Measurements from ENCODE around the gene ARHGEF38.
A peak's percentile ranks its signal among the peaks of the same experiment; 100 is the strongest.

ARHGEF38 gene

DNA sequence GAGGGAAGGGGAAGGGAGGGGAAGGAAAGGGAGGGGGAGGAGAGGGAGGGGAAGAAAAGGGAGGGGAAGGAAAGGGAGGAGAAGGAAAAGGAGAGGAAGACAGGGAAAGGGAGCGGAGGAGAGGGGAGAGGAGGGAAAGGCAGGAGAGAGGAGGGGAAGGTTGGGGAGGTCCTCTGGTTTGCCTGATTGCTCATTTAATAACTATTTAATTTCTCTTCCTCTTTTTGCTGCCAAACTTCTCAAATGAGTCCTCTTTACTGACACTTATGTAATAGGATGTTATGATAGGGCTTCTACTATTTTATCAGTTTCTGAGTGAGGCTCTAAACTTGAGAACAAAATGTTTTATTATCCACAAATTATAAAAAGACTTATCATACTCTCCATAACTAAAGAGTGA, 43.1 kb upstream of the ARHGEF38 start:
- Histone ChIP-seq H3K23ac (ENCODE audit: low read length in 2 of 2) (no peak overlapping the region), H4K8ac (ENCODE audit: low read length) (no peak overlapping the region), H4K91ac (ENCODE audit: low read length) (no peak overlapping the region), H3K36me3 (ENCODE audit: control insufficient read depth in 1 of 2, insufficient read depth in 2 of 2, low read depth in 1 of 2, low read length in 2 of 2) (no peaks in the 10 kb centered on the region), H3K27ac (ENCODE audit: low read length, poor library complexity, severe bottlenecking) (no peak overlapping the region), H2AFZ (ENCODE audit: low read depth, low read length) (no peak overlapping the region), H2BK120ac (ENCODE audit: low read depth, low read length) (no peak overlapping the region), H3K27me3 (ENCODE audit: control insufficient read depth in 1 of 2, insufficient read depth in 1 of 2, low read length in 2 of 2) (no peaks in the 10 kb centered on the region), H3K9ac (ENCODE audit: low read length) (no peak overlapping the region), H3K4me1 (ENCODE audit: control insufficient read depth, insufficient read depth, low read depth, low read length) (no peaks in the 10 kb centered on the region), H2AK5ac (ENCODE audit: low read length, severe bottlenecking) (no peak overlapping the region), H2BK5ac (ENCODE audit: low read depth, low read length, poor library complexity, severe bottlenecking) (no peak overlapping the region), H3K9me3 (ENCODE audit: control insufficient read depth, low read length) (no peaks in the 10 kb centered on the region), H3K4ac (ENCODE audit: low read depth in 1 of 2, low read length in 2 of 2) (no peak overlapping the region), H3K14ac (ENCODE audit: low read length in 2 of 2) (no peak overlapping the region), H3K4me2 (ENCODE audit: low read length, poor library complexity, severe bottlenecking) (no peak overlapping the region), H3K18ac (ENCODE audit: low read depth in 1 of 2, low read length in 2 of 2) (no peak overlapping the region), H3K4me3 (ENCODE audit: insufficient read depth in 1 of 2, low read depth in 1 of 2, low read length in 2 of 2) (no peak overlapping the region), H2BK15ac (ENCODE audit: low read depth, poor library complexity, severe bottlenecking) (no peak overlapping the region), H3K79me1 (replicated peaks; ENCODE audit: low read length, poor library complexity, severe bottlenecking) (no peaks in the 10 kb centered on the region), H2BK12ac (ENCODE audit: low read length in 2 of 2) (no peak overlapping the region)
- WGBS, result 100% methylated on average over 1 of the region's 1 CpG
- DNase-seq, result no peak

DNA sequence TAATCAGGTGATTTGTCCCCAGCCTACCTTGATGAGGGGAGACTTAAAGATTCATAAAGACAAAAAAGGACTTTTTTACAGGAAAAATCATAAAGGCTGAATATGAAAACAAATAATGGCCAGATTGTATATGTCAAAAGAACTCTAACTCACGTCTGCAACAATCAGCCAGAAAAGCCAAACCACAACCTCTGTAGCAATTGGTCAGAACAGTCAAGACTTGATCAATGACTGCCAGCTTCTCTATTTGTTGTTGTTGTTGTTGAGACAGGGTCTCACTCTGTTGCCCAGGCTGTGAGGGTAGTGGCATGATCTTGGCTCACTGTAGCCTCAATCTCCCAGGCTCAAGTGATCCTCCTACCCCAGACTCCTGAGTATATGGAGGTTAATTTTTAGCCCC, 42.7 kb upstream of the ARHGEF38 start:
- H2BK120ac ChIP-seq (ENCODE audit: low read depth, low read length), result no peak overlapping the region
- no peak overlapping the region for H4K8ac ChIP-seq (ENCODE audit: low read length)
- no peak overlapping the region for H3K23ac ChIP-seq (ENCODE audit: low read length in 2 of 2)
- no peak overlapping the region for H2BK15ac ChIP-seq (ENCODE audit: low read depth, poor library complexity, severe bottlenecking)
- no peak overlapping the region for H3K14ac ChIP-seq (ENCODE audit: low read length in 2 of 2)
- no peak overlapping the region for H2AK5ac ChIP-seq (ENCODE audit: low read length, severe bottlenecking)
- H3K4ac ChIP-seq (ENCODE audit: low read depth in 1 of 2, low read length in 2 of 2), result no peak overlapping the region
- no peak overlapping the region for H2AFZ ChIP-seq (ENCODE audit: low read depth, low read length)
- no peaks in the 10 kb centered on the region for H3K9me3 ChIP-seq (ENCODE audit: control insufficient read depth, low read length)
- H3K4me2 ChIP-seq (ENCODE audit: low read length, poor library complexity, severe bottlenecking), result no peak overlapping the region
- H2BK5ac ChIP-seq (ENCODE audit: low read depth, low read length, poor library complexity, severe bottlenecking), result no peak overlapping the region
- no peak overlapping the region for H2BK12ac ChIP-seq (ENCODE audit: low read length in 2 of 2)
- no peak for DNase-seq
- no peak overlapping the region for H3K18ac ChIP-seq (ENCODE audit: low read depth in 1 of 2, low read length in 2 of 2)
- no peaks in the 10 kb centered on the region for H3K36me3 ChIP-seq (ENCODE audit: control insufficient read depth in 1 of 2, insufficient read depth in 2 of 2, low read depth in 1 of 2, low read length in 2 of 2)
- H3K9ac ChIP-seq (ENCODE audit: low read length), result no peak overlapping the region
- WGBS, result no CpG with 5 or more reads among the region's 1 CpG
- H4K91ac ChIP-seq (ENCODE audit: low read length), result no peak overlapping the region
- H3K79me1 ChIP-seq (replicated peaks; ENCODE audit: low read length, poor library complexity, severe bottlenecking), result no peaks in the 10 kb centered on the region
- H3K4me1 ChIP-seq (ENCODE audit: control insufficient read depth, insufficient read depth, low read depth, low read length), result no peaks in the 10 kb centered on the region
- no peak overlapping the region for H3K4me3 ChIP-seq (ENCODE audit: insufficient read depth in 1 of 2, low read depth in 1 of 2, low read length in 2 of 2)
- no peak overlapping the region for H3K27ac ChIP-seq (ENCODE audit: low read length, poor library complexity, severe bottlenecking)
- no peaks in the 10 kb centered on the region for H3K27me3 ChIP-seq (ENCODE audit: control insufficient read depth in 1 of 2, insufficient read depth in 1 of 2, low read length in 2 of 2)

DNA sequence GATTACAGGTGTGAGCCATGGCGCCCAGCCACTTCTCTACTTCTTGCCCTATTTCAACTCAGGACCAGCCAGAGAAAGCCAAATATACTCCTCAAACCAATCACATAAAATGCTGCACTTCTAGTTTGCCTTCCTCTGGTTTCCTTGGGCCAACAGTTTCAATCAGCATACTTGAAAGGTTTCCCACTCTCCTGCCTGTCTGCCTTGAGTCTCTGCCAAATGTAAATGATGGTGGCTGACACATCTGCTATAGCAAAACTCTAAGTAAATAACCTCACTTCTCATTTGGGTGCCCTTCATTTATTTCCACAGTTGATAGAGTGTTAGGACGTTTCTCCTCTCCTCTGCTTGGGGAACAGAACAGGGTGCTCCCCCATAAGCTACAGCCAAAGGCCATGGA, 42.2 kb upstream of the ARHGEF38 start:
- Histone ChIP-seq H3K9ac (ENCODE audit: low read length) (no peak overlapping the region), H4K91ac (ENCODE audit: low read length) (no peak overlapping the region), H2AFZ (ENCODE audit: low read depth, low read length) (no peak overlapping the region), H2AK5ac (ENCODE audit: low read length, severe bottlenecking) (no peak overlapping the region), H2BK5ac (ENCODE audit: low read depth, low read length, poor library complexity, severe bottlenecking) (no peak overlapping the region), H3K4me3 (ENCODE audit: insufficient read depth in 1 of 2, low read depth in 1 of 2, low read length in 2 of 2) (no peak overlapping the region), H3K4me1 (ENCODE audit: control insufficient read depth, insufficient read depth, low read depth, low read length) (no peaks in the 10 kb centered on the region), H3K36me3 (ENCODE audit: control insufficient read depth in 1 of 2, insufficient read depth in 2 of 2, low read depth in 1 of 2, low read length in 2 of 2) (no peaks in the 10 kb centered on the region), H3K4me2 (ENCODE audit: low read length, poor library complexity, severe bottlenecking) (no peak overlapping the region), H2BK120ac (ENCODE audit: low read depth, low read length) (no peak overlapping the region), H2BK15ac (ENCODE audit: low read depth, poor library complexity, severe bottlenecking) (no peak overlapping the region), H3K23ac (ENCODE audit: low read length in 2 of 2) (no peak overlapping the region), H3K9me3 (ENCODE audit: control insufficient read depth, low read length) (no peaks in the 10 kb centered on the region), H3K4ac (ENCODE audit: low read depth in 1 of 2, low read length in 2 of 2) (no peak overlapping the region), H3K27ac (ENCODE audit: low read length, poor library complexity, severe bottlenecking) (no peak overlapping the region), H4K8ac (ENCODE audit: low read length) (no peak overlapping the region), H3K14ac (ENCODE audit: low read length in 2 of 2) (no peak overlapping the region), H3K79me1 (replicated peaks; ENCODE audit: low read length, poor library complexity, severe bottlenecking) (no peaks in the 10 kb centered on the region), H2BK12ac (ENCODE audit: low read length in 2 of 2) (no peak overlapping the region), H3K18ac (ENCODE audit: low read depth in 1 of 2, low read length in 2 of 2) (no peak overlapping the region), H3K27me3 (ENCODE audit: control insufficient read depth in 1 of 2, insufficient read depth in 1 of 2, low read length in 2 of 2) (no peaks in the 10 kb centered on the region)
- 54% methylated on average over 2 of the region's 2 CpGs for WGBS
- no peak for DNase-seq

DNA sequence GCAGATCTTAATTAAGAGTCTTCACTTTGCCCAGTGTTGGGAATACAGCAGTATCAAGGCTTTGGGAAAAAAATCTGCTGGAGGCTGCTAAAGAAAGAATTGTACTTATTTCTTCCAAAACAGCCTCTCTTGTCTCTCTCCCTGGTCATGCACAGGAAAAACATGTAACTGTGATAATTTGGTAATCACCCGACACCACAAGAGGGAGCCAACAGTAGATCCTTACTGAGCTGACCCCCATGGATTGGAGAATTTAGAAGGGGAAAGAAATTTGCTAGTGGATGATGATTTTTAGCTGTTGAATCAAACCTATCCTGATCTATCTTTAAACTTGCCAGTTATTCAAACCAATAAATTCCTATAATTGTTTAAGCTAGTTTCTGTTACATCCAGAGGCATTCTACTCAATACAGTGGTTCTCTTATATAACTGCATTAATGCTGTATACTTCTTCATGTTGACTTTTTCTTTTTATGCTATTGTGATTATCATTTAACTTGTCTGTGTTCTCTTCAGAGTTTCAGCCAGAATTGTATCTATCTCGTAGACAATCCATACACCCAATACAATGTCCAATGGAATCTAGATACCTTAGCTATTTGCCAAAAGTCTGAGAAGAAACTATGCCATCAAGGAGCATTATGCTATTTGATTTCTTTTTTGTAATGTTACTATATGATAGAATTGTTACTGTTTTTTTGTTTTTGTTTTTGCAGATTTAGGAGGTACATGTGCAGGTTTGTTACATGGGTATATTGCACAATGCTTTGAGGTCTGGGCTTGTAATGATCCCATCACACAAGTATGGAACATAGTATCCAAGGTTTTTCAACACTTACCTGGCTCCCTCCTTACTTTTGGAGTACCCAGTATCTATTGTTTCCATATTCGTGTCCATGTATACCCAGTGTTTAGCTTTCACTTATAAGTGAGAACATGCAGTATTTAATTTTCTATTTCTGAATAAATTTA, 31.3 kb upstream of the ARHGEF38 start:
- H4K8ac ChIP-seq (ENCODE audit: low read length), result no peak overlapping the region
- no peaks in the 10 kb centered on the region for H3K36me3 ChIP-seq (ENCODE audit: control insufficient read depth in 1 of 2, insufficient read depth in 2 of 2, low read depth in 1 of 2, low read length in 2 of 2)
- H3K18ac ChIP-seq (ENCODE audit: low read depth in 1 of 2, low read length in 2 of 2), result no peak overlapping the region
- no peak overlapping the region for H2BK5ac ChIP-seq (ENCODE audit: low read depth, low read length, poor library complexity, severe bottlenecking)
- no peak overlapping the region for H3K27ac ChIP-seq (ENCODE audit: low read length, poor library complexity, severe bottlenecking)
- no peak overlapping the region for H2BK15ac ChIP-seq (ENCODE audit: low read depth, poor library complexity, severe bottlenecking)
- no peak overlapping the region for H2AFZ ChIP-seq (ENCODE audit: low read depth, low read length)
- no peaks in the 10 kb centered on the region for H3K79me1 ChIP-seq (replicated peaks; ENCODE audit: low read length, poor library complexity, severe bottlenecking)
- no peak overlapping the region for H4K91ac ChIP-seq (ENCODE audit: low read length)
- no peak overlapping the region for H3K4me2 ChIP-seq (ENCODE audit: low read length, poor library complexity, severe bottlenecking)
- no peak overlapping the region for H2AK5ac ChIP-seq (ENCODE audit: low read length, severe bottlenecking)
- no peaks in the 10 kb centered on the region for H3K4me1 ChIP-seq (ENCODE audit: control insufficient read depth, insufficient read depth, low read depth, low read length)
- WGBS, result no CpG with 5 or more reads among the region's 3 CpGs
- no peaks in the 10 kb centered on the region for H3K9me3 ChIP-seq (ENCODE audit: control insufficient read depth, low read length)
- H3K9ac ChIP-seq (ENCODE audit: low read length), result no peak overlapping the region
- no peak overlapping the region for H3K14ac ChIP-seq (ENCODE audit: low read length in 2 of 2)
- H3K23ac ChIP-seq (ENCODE audit: low read length in 2 of 2), result no peak overlapping the region
- no peaks in the 10 kb centered on the region for H3K27me3 ChIP-seq (ENCODE audit: control insufficient read depth in 1 of 2, insufficient read depth in 1 of 2, low read length in 2 of 2)
- H3K4ac ChIP-seq (ENCODE audit: low read depth in 1 of 2, low read length in 2 of 2), result no peak overlapping the region
- H2BK12ac ChIP-seq (ENCODE audit: low read length in 2 of 2), result no peak overlapping the region
- H3K4me3 ChIP-seq (ENCODE audit: insufficient read depth in 1 of 2, low read depth in 1 of 2, low read length in 2 of 2), result no peak overlapping the region
- H2BK120ac ChIP-seq (ENCODE audit: low read depth, low read length), result no peak overlapping the region
- DNase-seq, result peak; percentile 58
